Measurements from ENCODE around the gene NDOR1. TPM values are rescaled to one million over a fixed set of nuclear protein-coding genes. Genes with fewer than 3 reads are reported as not detected.

NDOR1 gene
- total RNA-seq, 1 donor from 2014 or later = 31.6 TPM

GRCh38 chr9:137159105-137160053, 46.1 kb upstream of the NDOR1 start:
- TF ChIP-seq CTCF (IDR thresholded peaks at IDR 0.05; ENCODE audit: partially characterized antibody, unreplicated experiment) = no peak
- DNase-seq = no peak
- Mint-ChIP-seq H3K27ac (ENCODE audit: unreplicated experiment) (peak overlapping the region; percentile 29), H3K9me3 (ENCODE audit: unreplicated experiment) (peaks cover 4% of the 10 kb centered on the region), H3K36me3 (ENCODE audit: unreplicated experiment) (no peaks in the 10 kb centered on the region), H3K27me3 (ENCODE audit: unreplicated experiment) (peaks cover 24% of the 10 kb centered on the region), H3K4me3 (ENCODE audit: unreplicated experiment) (peak overlapping the region; percentile 72), H3K4me1 (ENCODE audit: low read depth, unreplicated experiment) (peaks cover 10% of the 10 kb centered on the region)

- Mint-ChIP-seq H3K27ac (ENCODE audit: unreplicated experiment) (no peak overlapping the region), H3K4me1 (ENCODE audit: low read depth, unreplicated experiment) (peaks cover 10% of the 10 kb centered on the region), H3K9me3 (ENCODE audit: unreplicated experiment) (peaks cover 4% of the 10 kb centered on the region), H3K27me3 (ENCODE audit: unreplicated experiment) (peaks cover 24% of the 10 kb centered on the region), H3K4me3 (ENCODE audit: unreplicated experiment) (no peak overlapping the region), H3K36me3 (ENCODE audit: unreplicated experiment) (no peaks in the 10 kb centered on the region)
- DNase-seq = no peak
- TF ChIP-seq CTCF (IDR thresholded peaks at IDR 0.05; ENCODE audit: partially characterized antibody, unreplicated experiment) = no peak
These were observed 45.5 kb upstream of the NDOR1 start for GRCh38 chr9:137160054-137160425.

- no peak for TF ChIP-seq CTCF (IDR thresholded peaks at IDR 0.05; ENCODE audit: partially characterized antibody, unreplicated experiment)
- no peak overlapping the region for H3K27ac Mint-ChIP-seq (ENCODE audit: unreplicated experiment)
- peaks cover 23% of the 10 kb centered on the region for H3K27me3 Mint-ChIP-seq (ENCODE audit: unreplicated experiment)
- no peaks in the 10 kb centered on the region for H3K36me3 Mint-ChIP-seq (ENCODE audit: unreplicated experiment)
- peaks cover 10% of the 10 kb centered on the region for H3K4me1 Mint-ChIP-seq (ENCODE audit: low read depth, unreplicated experiment)
- no peak overlapping the region for H3K4me3 Mint-ChIP-seq (ENCODE audit: unreplicated experiment)
- peaks cover 4% of the 10 kb centered on the region for H3K9me3 Mint-ChIP-seq (ENCODE audit: unreplicated experiment)
- no peak for DNase-seq
These were observed 44.6 kb upstream of the NDOR1 start for GRCh38 chr9:137160716-137161557.

- Mint-ChIP-seq H3K27ac (ENCODE audit: unreplicated experiment) (no peak overlapping the region), H3K4me3 (ENCODE audit: unreplicated experiment) (peak overlapping the region; percentile 34), H3K4me1 (ENCODE audit: low read depth, unreplicated experiment) (peaks cover 10% of the 10 kb centered on the region), H3K36me3 (ENCODE audit: unreplicated experiment) (no peaks in the 10 kb centered on the region), H3K9me3 (ENCODE audit: unreplicated experiment) (peaks cover 5% of the 10 kb centered on the region), H3K27me3 (ENCODE audit: unreplicated experiment) (peaks cover 24% of the 10 kb centered on the region)
- DNase-seq = no peak
- TF ChIP-seq CTCF (IDR thresholded peaks at IDR 0.05; ENCODE audit: partially characterized antibody, unreplicated experiment) = no peak
These were observed 43.7 kb upstream of the NDOR1 start for GRCh38 chr9:137161558-137162486.
